HFF-Myc (cell line): ENCODE data around the gene ZCCHC24.
"Not testable (repeated sequence)": the region's sequence is repeated elsewhere in the genome, so short reads cannot be mapped to it uniquely, and the experiment has no call there.

Experiments
- DNase-seq: peaks from one replicate; pipeline ENCODE4 v3.0.0-alpha.2; 2011; ENCODE audit warnings: low read depth; ENCODE audit errors: extremely low read depth
- H3K4me3 ChIP-seq: replicated peaks from 2 replicates; pipeline ENCODE4 v1.5.1; 2011; ENCODE audit warnings: low read depth, mild to moderate bottlenecking, control low read depth, low read length
- TF ChIP-seq, protein P1 (sequence below): IDR thresholded peaks from 2 replicates; pipeline ENCODE4 v1.5.1; 2012; ENCODE audit warnings: mild to moderate bottlenecking, low read depth, low read length, control low read depth; ENCODE audit errors: missing control alignments

The ZCCHC24 gene

DNA sequence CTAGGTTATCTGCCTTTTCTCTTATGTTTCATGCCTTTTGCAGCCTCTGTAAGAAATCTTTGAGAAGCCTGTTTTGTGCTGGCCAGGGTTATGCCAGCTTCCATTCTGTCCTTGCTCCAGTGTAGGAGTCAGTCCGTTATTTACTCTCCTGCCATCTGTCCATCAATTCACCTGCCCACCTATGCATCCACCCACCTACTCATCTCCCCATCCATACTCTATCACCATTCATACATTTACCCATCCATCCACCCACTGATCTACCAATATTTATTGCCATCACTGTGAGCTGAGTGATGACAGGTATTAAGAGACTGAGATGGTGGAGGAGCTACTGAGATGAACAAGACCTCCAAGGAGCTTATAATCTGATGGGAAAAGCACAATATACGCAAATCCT is 110.9 kb downstream of the ZCCHC24 start:
- H3K4me3 ChIP-seq, result no peak overlapping the region
- TF ChIP-seq, protein P1, sequence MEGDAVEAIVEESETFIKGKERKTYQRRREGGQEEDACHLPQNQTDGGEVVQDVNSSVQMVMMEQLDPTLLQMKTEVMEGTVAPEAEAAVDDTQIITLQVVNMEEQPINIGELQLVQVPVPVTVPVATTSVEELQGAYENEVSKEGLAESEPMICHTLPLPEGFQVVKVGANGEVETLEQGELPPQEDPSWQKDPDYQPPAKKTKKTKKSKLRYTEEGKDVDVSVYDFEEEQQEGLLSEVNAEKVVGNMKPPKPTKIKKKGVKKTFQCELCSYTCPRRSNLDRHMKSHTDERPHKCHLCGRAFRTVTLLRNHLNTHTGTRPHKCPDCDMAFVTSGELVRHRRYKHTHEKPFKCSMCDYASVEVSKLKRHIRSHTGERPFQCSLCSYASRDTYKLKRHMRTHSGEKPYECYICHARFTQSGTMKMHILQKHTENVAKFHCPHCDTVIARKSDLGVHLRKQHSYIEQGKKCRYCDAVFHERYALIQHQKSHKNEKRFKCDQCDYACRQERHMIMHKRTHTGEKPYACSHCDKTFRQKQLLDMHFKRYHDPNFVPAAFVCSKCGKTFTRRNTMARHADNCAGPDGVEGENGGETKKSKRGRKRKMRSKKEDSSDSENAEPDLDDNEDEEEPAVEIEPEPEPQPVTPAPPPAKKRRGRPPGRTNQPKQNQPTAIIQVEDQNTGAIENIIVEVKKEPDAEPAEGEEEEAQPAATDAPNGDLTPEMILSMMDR, result no peak
- DNase-seq, result no peak

DNA sequence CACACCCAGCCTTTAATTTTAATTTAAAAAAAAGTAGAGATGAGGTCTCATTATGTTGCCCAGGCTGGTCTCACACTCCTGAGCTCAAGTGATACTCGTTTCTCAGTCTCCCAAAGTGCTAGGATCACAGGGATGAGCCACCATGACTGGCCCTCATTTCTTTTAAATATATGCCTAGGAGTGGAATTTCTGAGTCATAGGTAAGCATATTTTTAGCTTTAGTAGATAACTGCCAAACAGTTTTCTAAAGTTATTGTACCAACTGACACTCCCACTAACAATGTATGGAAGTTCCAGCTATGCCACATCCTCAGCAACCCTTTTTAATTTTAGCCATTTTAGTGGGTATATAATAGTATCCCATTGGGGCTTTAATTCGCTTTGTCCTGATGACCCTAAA is 111.9 kb downstream of the ZCCHC24 start:
- TF ChIP-seq, protein P1, result no peak
- no peak for DNase-seq
- H3K4me3 ChIP-seq, result no peak overlapping the region

DNA sequence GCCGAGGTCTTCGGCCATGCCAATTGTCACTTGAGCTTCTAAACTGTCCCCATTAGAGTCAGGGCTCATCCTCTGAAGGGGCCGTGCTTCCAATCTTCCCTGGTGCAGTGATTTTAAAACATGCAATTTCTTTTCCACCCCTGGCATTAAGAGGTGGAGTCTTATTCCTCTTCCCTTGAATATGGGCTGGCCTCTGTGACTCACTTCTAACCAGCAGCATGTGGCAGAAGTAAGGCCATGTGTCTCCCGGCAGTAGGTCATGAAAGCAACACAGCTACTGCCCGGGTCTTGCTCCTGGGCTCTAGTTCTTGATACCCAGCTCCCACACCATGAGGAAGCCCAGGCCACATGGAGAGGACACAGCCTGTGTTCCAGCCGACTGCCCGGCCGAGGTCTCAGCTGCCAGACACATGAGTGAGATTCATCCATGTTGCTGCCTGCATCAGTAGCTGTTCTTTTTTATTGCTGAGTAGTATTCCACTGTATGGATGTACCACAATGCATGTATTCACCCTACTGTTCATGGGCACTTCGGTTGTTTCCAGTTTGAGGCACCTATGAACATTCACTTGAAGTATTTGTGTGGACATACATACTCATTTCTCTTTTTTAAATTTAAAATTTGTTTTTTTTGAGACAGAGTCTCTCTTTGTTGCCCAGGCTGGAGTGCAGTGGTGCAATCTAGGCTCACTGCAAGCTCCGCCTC is 112.7 kb downstream of the ZCCHC24 start:
- not testable (repeated sequence) for DNase-seq, H3K4me3 ChIP-seq
